Left lung (tissue), 10 donors: Measurements from ENCODE around the gene USP44. TPM values are rescaled to one million over a fixed set of nuclear protein-coding genes. Genes with fewer than 3 reads are reported as not detected.

ENCODE experiments used
- ATAC-seq: fragments of 200-7000 bp; cut with Tn5 transposase; one replicate; pipeline ENCODE4 v1.9.1; 2020; ENCODE audit warnings: moderate library complexity
- DNase-seq, 4 donors: peaks; one replicate each; pipeline ENCODE4 v3.0.0-alpha.2; 2013 to 2020
- H3K27ac ChIP-seq, 2 donors: fragments of 200-600 bp; sonication (generic) in 1 of 2; one replicate each; pipeline versions ENCODE4 v1.5.0 to v1.8.0; 2020 to 2021
- H3K27me3 ChIP-seq, 2 donors: fragments of 200-600 bp; sonication (generic) in 1 of 2; one replicate each; pipeline versions ENCODE4 v1.5.0 to v1.8.0; 2020 to 2021
- H3K36me3 ChIP-seq, 2 donors: fragments of 200-600 bp; sonication (generic) in 1 of 2; one replicate each; pipeline versions ENCODE4 v1.5.0 to v1.8.0; 2020 to 2021
- H3K4me1 ChIP-seq, 2 donors: fragments of 200-600 bp; one replicate each; pipeline ENCODE4 v1.8.0; 2021
- H3K4me3 ChIP-seq, 2 donors: fragments of 200-600 bp; sonication (generic) in 1 of 2; one replicate each; pipeline versions ENCODE4 v1.5.0 to v1.8.0; 2020 to 2021; ENCODE audit warnings: mild to moderate bottlenecking in 1 of 2
- H3K9me3 ChIP-seq, 2 donors: fragments of 200-600 bp; sonication (generic) in 1 of 2; one replicate each; pipeline versions ENCODE4 v1.5.0 to v1.8.0; 2020 to 2021
- CTCF ChIP-seq, 2 donors: fragments of 200-600 bp; sonication (generic) in 1 of 2; IDR thresholded peaks; one replicate each; pipeline versions ENCODE4 v1.5.0 to v1.8.0; 2021; ENCODE audit warnings: antibody characterized with exemption in 2 of 2
- intact Hi-C, 2 donors: fragments of 100-400 bp; cut with DNase I; formaldehyde crosslinking; loops; one replicate each; pipeline versions ENCODE4 v1.11.2 to v1.14.2; 2022
- polyA plus RNA-seq, 6 donors: library from polyadenylated mRNA; unstranded; fragments of 120-200 nt; gene quantifications; one replicate each; pipeline ENCODE4 v1.2.1, GENCODE V29; 2013; ENCODE audit not compliant: insufficient read length in 6 of 6
- total RNA-seq, 2 donors: library from RNA; stranded (reverse); fragmentation: NEBNext Ultra II Directional; extraction: Animal tissue kit (Norgen Biotek cat#: 25700); gene quantifications; one replicate each; pipeline ENCODE4 v1.2.1, GENCODE V29; 2021
- donor health status: DM: no; HTN: yes; CAD: no.
- donor health status: DM: no; HTN: no; CAD: no.

The USP44 gene
- total and polyA plus RNA-seq, 8 donors, result 3.4 to 13.4 (median 4.0) TPM

GRCh38 chr12:95516757-95517156 lies 34.5 kb downstream of the USP44 start:
- ATAC-seq, result no peak
- no peak for DNase-seq
- no peak for TF ChIP-seq CTCF (IDR thresholded peaks at IDR 0.05)
- H3K27me3 ChIP-seq, result no peaks in the 10 kb centered on the region
- no peaks in the 10 kb centered on the region for H3K4me1 ChIP-seq
- intact Hi-C loops, result no loop called here
- no peaks in the 10 kb centered on the region for H3K9me3 ChIP-seq
- H3K27ac ChIP-seq, result no peak overlapping the region
- H3K36me3 ChIP-seq, result peaks cover 0 to 42% of the 10 kb centered on the region in 2 donors
- H3K4me3 ChIP-seq, result no peak overlapping the region

- intact Hi-C loops, result no loop called here
- Histone ChIP-seq H3K36me3 (peaks cover 0 to 55% of the 10 kb centered on the region in 2 donors), H3K4me3 (no peak overlapping the region), H3K27me3 (no peaks in the 10 kb centered on the region), H3K9me3 (no peaks in the 10 kb centered on the region), H3K27ac (no peak overlapping the region), H3K4me1 (no peaks in the 10 kb centered on the region)
- no peak for TF ChIP-seq CTCF (IDR thresholded peaks at IDR 0.05)
- no peak for ATAC-seq
- no peak for DNase-seq
These were observed 36.1 kb downstream of the USP44 start for GRCh38 chr12:95515197-95515596.

GRCh38 chr12:95513599-95513998 lies 37.7 kb downstream of the USP44 start:
- H3K9me3 ChIP-seq, result no peaks in the 10 kb centered on the region
- H3K4me3 ChIP-seq, result no peak overlapping the region
- no peaks in the 10 kb centered on the region for H3K27me3 ChIP-seq
- no peaks in the 10 kb centered on the region for H3K4me1 ChIP-seq
- ATAC-seq, result no peak
- H3K36me3 ChIP-seq, result peaks cover 0 to 70% of the 10 kb centered on the region in 2 donors
- TF ChIP-seq CTCF (IDR thresholded peaks at IDR 0.05), result no peak
- DNase-seq, result no peak
- H3K27ac ChIP-seq, result no peak overlapping the region
- intact Hi-C loops, result no loop called here

- Histone ChIP-seq H3K4me3 (no peak overlapping the region), H3K4me1 (peaks cover 0 to 2% of the 10 kb centered on the region in 2 donors), H3K9me3 (no peaks in the 10 kb centered on the region), H3K36me3 (peaks cover 0 to 87% of the 10 kb centered on the region in 2 donors), H3K27me3 (no peaks in the 10 kb centered on the region), H3K27ac (no peak overlapping the region)
- TF ChIP-seq CTCF (IDR thresholded peaks at IDR 0.05), result no peak
- DNase-seq, result no peak
- no peak for ATAC-seq
- intact Hi-C loops, result no loop called here
These were observed 39.3 kb downstream of the USP44 start for GRCh38 chr12:95511977-95512376.

- TF ChIP-seq CTCF (IDR thresholded peaks at IDR 0.05), result no peak
- intact Hi-C loops, result no loop called here
These were observed 42.0 kb downstream of the USP44 start for GRCh38 chr12:95509300-95509699.

More at GRCh38 chr12:95509300-95509699, 42.0 kb downstream of the USP44 start:
- H3K9me3 ChIP-seq, result no peaks in the 10 kb centered on the region
- H3K27ac ChIP-seq, result no peak overlapping the region
- peaks cover 3 to 95% of the 10 kb centered on the region in 2 donors for H3K36me3 ChIP-seq
- DNase-seq (no peak), ATAC-seq (no peak)
- H3K27me3 ChIP-seq, result no peaks in the 10 kb centered on the region
- H3K4me1 ChIP-seq, result peaks cover 0 to 8% of the 10 kb centered on the region in 2 donors
- H3K4me3 ChIP-seq, result no peak overlapping the region
